CD14-positive monocyte (primary cell): ENCODE results near the gene CCR6. TPM values are rescaled to one million over a fixed set of nuclear protein-coding genes. Genes with fewer than 3 reads are reported as not detected.

ENCODE experiments used
- DNase-seq, 3 donors: peaks; one replicate each; pipeline ENCODE4 v3.0.0-alpha.2; 2011 to 2022
- H2AFZ ChIP-seq: 2 replicates; pipeline ENCODE4 v1.6.0; 2012; ENCODE audit warnings: mild to moderate bottlenecking, low read depth, low read length, inconsistent platforms; ENCODE audit not compliant: insufficient read depth, poor library complexity, severe bottlenecking
- H3K27ac ChIP-seq, 2 donors: 1 replicate in 1 of 2; 2 replicates in 1 of 2; pipeline ENCODE4 v1.5.1; 2012 to 2013; ENCODE audit warnings: low read length in 2 of 2, control low read depth in 1 of 2, inconsistent platforms in 1 of 2, low read depth in 1 of 2, mild to moderate bottlenecking in 1 of 2
- H3K27me3 ChIP-seq, 2 donors: one replicate each; pipeline versions ENCODE4 v1.6.0 to v1.6.1; 2011 to 2013; ENCODE audit warnings: low read length in 2 of 2; ENCODE audit not compliant: control insufficient read depth in 2 of 2, insufficient read depth in 2 of 2
- H3K36me3 ChIP-seq, 2 donors: replicated peaks in 1 of 2; 1 replicate in 1 of 2; 2 replicates in 1 of 2; pipeline versions ENCODE4 v1.5.1 to v1.6.1; 2012 to 2013; ENCODE audit warnings: low read length in 2 of 2, control low read depth in 1 of 2, inconsistent platforms in 1 of 2, mild to moderate bottlenecking in 1 of 2; ENCODE audit not compliant: insufficient read depth in 2 of 2, control insufficient read depth in 1 of 2
- H3K4me1 ChIP-seq, 2 donors: 1 replicate in 1 of 2; 2 replicates in 1 of 2; pipeline versions ENCODE4 v1.5.1 to v1.6.1; 2012 to 2013; ENCODE audit warnings: low read length in 2 of 2, control low read depth in 1 of 2, inconsistent platforms in 1 of 2, mild to moderate bottlenecking in 1 of 2, moderate library complexity in 1 of 2; ENCODE audit not compliant: insufficient read depth in 2 of 2, control insufficient read depth in 1 of 2
- H3K4me2 ChIP-seq: replicated peaks from 2 replicates; pipeline ENCODE3; 2012; ENCODE audit warnings: low read length, moderate library complexity, mild to moderate bottlenecking; ENCODE audit not compliant: poor library complexity, severe bottlenecking; ENCODE audit errors: extremely low read depth
- H3K4me3 ChIP-seq, 3 experiments: fragments of 200-600 bp in 1 of 3; sonication (generic) in 1 of 3; replicated peaks in 1 of 3; 1 replicate in 2 of 3; 2 replicates in 1 of 3; pipeline ENCODE4 v1.5.1; 2011 to 2013; ENCODE audit warnings: low read length in 3 of 3, mild to moderate bottlenecking in 3 of 3, control low read depth in 2 of 3, low read depth in 2 of 3, inconsistent platforms in 1 of 3, moderate library complexity in 1 of 3
- H3K79me2 ChIP-seq: 2 replicates; pipeline ENCODE4 v1.6.0; 2012; ENCODE audit warnings: mild to moderate bottlenecking, control low read depth, inconsistent platforms, low read length, moderate library complexity; ENCODE audit not compliant: insufficient read depth
- H3K9ac ChIP-seq: 2 replicates; pipeline ENCODE4 v1.6.0; 2017; ENCODE audit warnings: low read length, mild to moderate bottlenecking; ENCODE audit not compliant: insufficient read depth, poor library complexity, severe bottlenecking
- H3K9me3 ChIP-seq, 2 donors: replicated peaks in 1 of 2; 1 replicate in 1 of 2; 2 replicates in 1 of 2; pipeline versions ENCODE4 v1.5.1 to v1.6.1; 2012 to 2013; ENCODE audit warnings: low read length in 2 of 2, control low read depth in 1 of 2; ENCODE audit not compliant: control insufficient read depth in 1 of 2, insufficient read depth in 1 of 2
- H4K20me1 ChIP-seq: 2 replicates; pipeline ENCODE4 v1.6.0; 2012; ENCODE audit warnings: mild to moderate bottlenecking, low read length, control low read depth, moderate library complexity; ENCODE audit not compliant: insufficient read depth
- H3K27ac Mint-ChIP-seq, 7 donors: one replicate each; pipeline ENCODE4 v1.8.0; 2020; ENCODE audit warnings: mild to moderate bottlenecking in 7 of 7, mixed read lengths in 7 of 7, moderate library complexity in 6 of 7, inconsistent platforms in 2 of 7
- H3K27me3 Mint-ChIP-seq, 3 donors: one replicate each; pipeline ENCODE4 v1.8.0; 2021 to 2022; ENCODE audit warnings: low read depth in 3 of 3, mild to moderate bottlenecking in 3 of 3, mixed read lengths in 3 of 3, moderate library complexity in 3 of 3, inconsistent platforms in 1 of 3
- H3K36me3 Mint-ChIP-seq, 2 donors: one replicate each; pipeline ENCODE4 v1.8.0; 2020; ENCODE audit warnings: mixed read lengths in 2 of 2, inconsistent platforms in 1 of 2, mild to moderate bottlenecking in 1 of 2
- H3K4me1 Mint-ChIP-seq: one replicate; pipeline ENCODE4 v1.8.0; 2020; ENCODE audit warnings: mild to moderate bottlenecking, mixed read lengths
- H3K4me3 Mint-ChIP-seq, 2 donors: one replicate each; pipeline ENCODE4 v1.8.0; 2020; ENCODE audit warnings: mild to moderate bottlenecking in 2 of 2, mixed read lengths in 2 of 2, moderate library complexity in 1 of 2
- H3K9me3 Mint-ChIP-seq, 7 donors: one replicate each; pipeline ENCODE4 v1.8.0; 2020 to 2022; ENCODE audit warnings: mixed read lengths in 7 of 7, mild to moderate bottlenecking in 6 of 7, moderate library complexity in 6 of 7, inconsistent platforms in 2 of 7
- WGBS: methylation state at CpG from one replicate; pipeline ENCODE4 v1.1.5; 2013; ENCODE audit warnings: missing lambda C conversion rate; ENCODE audit not compliant: insufficient coverage; 5-methylcytosine and 5-hydroxymethylcytosine counted together
- intact Hi-C, 2 donors: fragments of 100-400 bp; cut with micrococcal nuclease; formaldehyde crosslinking; loops; one replicate each; pipeline versions ENCODE4 v1.15.0 to v1.15.1; 2023
- polyA plus RNA-seq, 3 donors: library from polyadenylated mRNA; depleted of rRNA in 1 of 3; unstranded in 2 of 3; stranded (reverse) in 1 of 3; fragments of 300-500 nt in 2 of 3; fragments of >200 nt in 1 of 3; fragmentation: Illumina TruSeq in 2 of 3; gene quantifications; 1 replicate in 2 of 3; 2 replicates in 1 of 3; pipeline ENCODE4 v1.2.3, GENCODE V29; 2012 to 2021
- TF ChIP-seq, protein P1 (sequence below): fragments of 200-600 bp; IDR thresholded peaks from one replicate; pipeline ENCODE4 v1.8.0; 2022; ENCODE audit warnings: antibody characterized with exemption, mild to moderate bottlenecking

Gene CCR6
- polyA plus RNA-seq, 3 donors = 0.07 to 0.43 TPM; not detected in 1

DNA sequence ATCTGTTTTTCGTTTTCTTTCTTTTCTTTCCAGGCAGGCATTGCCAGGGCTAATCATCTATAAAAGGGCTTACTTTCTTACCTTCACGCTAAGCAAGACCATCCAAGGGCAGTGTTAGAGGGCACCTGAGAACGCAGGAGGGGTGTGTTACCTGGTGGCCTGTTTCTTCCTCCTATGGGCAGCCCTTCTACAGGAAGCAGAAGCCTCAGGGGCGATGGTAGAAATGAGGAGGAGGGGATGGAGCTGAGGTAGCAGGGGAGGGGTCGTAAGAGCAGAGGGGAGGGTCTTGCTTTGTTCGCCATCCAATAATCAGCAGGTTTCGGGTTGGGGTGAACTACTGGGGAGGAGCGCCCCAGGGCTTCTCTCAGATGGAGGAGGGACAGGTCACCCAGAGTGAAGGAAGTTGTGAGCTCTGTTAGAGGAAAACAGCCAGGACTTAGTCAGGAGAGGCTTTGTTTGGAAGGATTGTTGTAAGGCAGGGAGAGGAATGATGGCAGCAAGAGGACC is 1.5 kb upstream of the CCR6 start:
- Mint-ChIP-seq H3K27me3 (peaks cover 0 to 1% (median 0%) of the 10 kb centered on the region in 3 donors), H3K36me3 (no peaks in the 10 kb centered on the region), H3K27ac (peak overlapping the region in 2 of 7 donors; percentile 50 to 72), H3K4me3 (peak overlapping the region in 1 of 2 donors; percentile 20), H3K4me1 (peaks cover 15% of the 10 kb centered on the region), H3K9me3 (peaks cover 0 to 2% (median 0%) of the 10 kb centered on the region in 7 donors)
- no peaks in the 10 kb centered on the region for H3K36me3 ChIP-seq
- peaks cover 12% of the 10 kb centered on the region in 2 donors for H3K4me1 ChIP-seq
- no peaks in the 10 kb centered on the region for H3K79me2 ChIP-seq
- no peak overlapping the region for H3K4me3 ChIP-seq
- DNase-seq = no peak
- TF ChIP-seq, protein P1, sequence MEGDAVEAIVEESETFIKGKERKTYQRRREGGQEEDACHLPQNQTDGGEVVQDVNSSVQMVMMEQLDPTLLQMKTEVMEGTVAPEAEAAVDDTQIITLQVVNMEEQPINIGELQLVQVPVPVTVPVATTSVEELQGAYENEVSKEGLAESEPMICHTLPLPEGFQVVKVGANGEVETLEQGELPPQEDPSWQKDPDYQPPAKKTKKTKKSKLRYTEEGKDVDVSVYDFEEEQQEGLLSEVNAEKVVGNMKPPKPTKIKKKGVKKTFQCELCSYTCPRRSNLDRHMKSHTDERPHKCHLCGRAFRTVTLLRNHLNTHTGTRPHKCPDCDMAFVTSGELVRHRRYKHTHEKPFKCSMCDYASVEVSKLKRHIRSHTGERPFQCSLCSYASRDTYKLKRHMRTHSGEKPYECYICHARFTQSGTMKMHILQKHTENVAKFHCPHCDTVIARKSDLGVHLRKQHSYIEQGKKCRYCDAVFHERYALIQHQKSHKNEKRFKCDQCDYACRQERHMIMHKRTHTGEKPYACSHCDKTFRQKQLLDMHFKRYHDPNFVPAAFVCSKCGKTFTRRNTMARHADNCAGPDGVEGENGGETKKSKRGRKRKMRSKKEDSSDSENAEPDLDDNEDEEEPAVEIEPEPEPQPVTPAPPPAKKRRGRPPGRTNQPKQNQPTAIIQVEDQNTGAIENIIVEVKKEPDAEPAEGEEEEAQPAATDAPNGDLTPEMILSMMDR = no peak
- WGBS = 84% methylated on average over 7 of the region's 8 CpGs
- H3K27ac ChIP-seq = no peak overlapping the region
- intact Hi-C loops = no loop called here
- no peak overlapping the region for H3K4me2 ChIP-seq
- no peaks in the 10 kb centered on the region for H4K20me1 ChIP-seq
- H3K27me3 ChIP-seq = no peaks in the 10 kb centered on the region
- H2AFZ ChIP-seq = no peak overlapping the region
- H3K9ac ChIP-seq = no peak overlapping the region
- peaks cover 0 to 1% of the 10 kb centered on the region in 2 donors for H3K9me3 ChIP-seq

DNA sequence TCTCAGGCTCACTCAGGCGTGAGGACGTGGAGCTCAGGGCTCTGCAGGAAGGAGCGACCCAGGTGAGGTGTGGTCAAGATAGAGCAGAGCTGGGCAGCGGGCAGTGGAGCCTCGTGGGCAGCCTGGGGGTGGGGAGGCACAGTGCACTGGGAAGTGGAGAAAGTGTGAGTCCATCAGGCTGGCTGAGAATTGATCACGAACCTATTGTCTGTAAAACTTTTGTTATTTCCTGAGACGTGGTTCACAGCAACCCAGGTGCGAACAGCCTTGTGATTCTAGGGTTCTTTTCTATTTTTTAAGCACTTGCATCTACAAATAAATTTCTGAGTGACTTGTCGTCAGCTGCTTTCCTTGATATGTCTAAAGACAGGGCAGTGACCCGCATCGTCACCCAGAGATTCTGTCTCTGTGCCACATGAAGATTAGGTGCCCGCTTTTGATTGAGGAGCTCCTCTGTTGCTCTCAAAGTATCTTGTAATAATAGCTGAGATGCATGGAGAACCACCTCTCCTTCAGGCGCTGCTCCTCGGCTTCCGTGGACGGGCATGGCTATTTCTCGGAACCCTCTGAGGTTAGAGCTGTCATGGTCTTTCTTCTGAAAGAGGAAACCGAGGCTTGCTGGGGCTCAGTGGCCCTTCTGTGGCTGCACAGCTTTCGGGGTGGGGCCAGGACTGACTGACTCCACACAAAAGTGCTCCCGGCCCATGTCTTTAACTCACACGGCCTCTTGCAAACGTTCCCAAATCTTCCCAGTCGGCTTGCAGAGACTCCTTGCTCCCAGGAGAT is 662 bp upstream of the CCR6 start:
- Histone ChIP-seq H3K9ac (no peak overlapping the region), H2AFZ (no peak overlapping the region), H3K9me3 (peaks cover 0 to 6% of the 10 kb centered on the region in 2 donors), H3K4me2 (no peak overlapping the region), H4K20me1 (no peaks in the 10 kb centered on the region), H3K79me2 (no peaks in the 10 kb centered on the region), H3K27me3 (no peaks in the 10 kb centered on the region), H3K4me3 (no peak overlapping the region), H3K4me1 (peaks cover 12% of the 10 kb centered on the region in 2 donors), H3K36me3 (no peaks in the 10 kb centered on the region), H3K27ac (no peak overlapping the region)
- Mint-ChIP-seq H3K27me3 (peaks cover 0 to 2% (median 0%) of the 10 kb centered on the region in 3 donors), H3K36me3 (no peaks in the 10 kb centered on the region), H3K4me3 (no peak overlapping the region), H3K9me3 (peaks cover 0 to 5% (median 4%) of the 10 kb centered on the region in 7 donors), H3K27ac (peak overlapping the region in 1 of 7 donors; percentile 72), H3K4me1 (peaks cover 15% of the 10 kb centered on the region)
- DNase-seq = no peak
- TF ChIP-seq, protein P1 = no peak
- intact Hi-C loops = no loop called here
- 84% methylated on average over 17 of the region's 23 CpGs for WGBS
